Measurements from ENCODE around the gene SKAP1.

SKAP1 gene

GRCh38 chr17:48307255-48307654 is 122.8 kb downstream of the SKAP1 start:
- Histone ChIP-seq H3K36me3 (ENCODE audit: control insufficient read depth in 4 of 4, insufficient read depth in 4 of 4, low read length in 3 of 4) (no peaks in the 10 kb centered on the region), H3K27me3 (replicated peaks in 2 of 5; ENCODE audit: control insufficient read depth in 4 of 5, insufficient read depth in 5 of 5, low read length in 4 of 5) (no peaks in the 10 kb centered on the region), H3K4me1 (ENCODE audit: control extremely low read depth in 1 of 4, control insufficient read depth in 4 of 4, insufficient read depth in 4 of 4, low read length in 3 of 4) (no peaks in the 10 kb centered on the region), H3K9me3 (ENCODE audit: control extremely low read depth in 1 of 5, control insufficient read depth in 4 of 5, insufficient read depth in 2 of 5, low read depth in 1 of 5, low read length in 4 of 5) (no peaks in the 10 kb centered on the region), H3K27ac (ENCODE audit: insufficient read depth in 1 of 2, low read depth in 1 of 2, low read length in 2 of 2, poor library complexity in 1 of 2, severe bottlenecking in 2 of 2) (no peak overlapping the region), H3K4me3 (ENCODE audit: control insufficient read depth in 1 of 7, extremely low read depth in 1 of 7, insufficient read depth in 4 of 7, low read depth in 2 of 7, low read length in 6 of 7) (no peak overlapping the region)
- ChIA-PET POLR2A (no interaction called here), CTCF (interaction anchor here (0.9 to 2.6 kb wide), 16 partner anchors 9 to 285 kb away, joined by 3 to 22 read pairs (median 5); no protein-coding TSS in a partner anchor)
- 96% methylated on average over 4 of the region's 4 CpGs for WGBS (ENCODE audit: insufficient coverage)
- DNase-seq = no peak

GRCh38 chr17:48301002-48301401 is 129.0 kb downstream of the SKAP1 start:
- Histone ChIP-seq H3K27ac (ENCODE audit: insufficient read depth in 1 of 2, low read depth in 1 of 2, low read length in 2 of 2, poor library complexity in 1 of 2, severe bottlenecking in 2 of 2) (no peak overlapping the region), H3K4me1 (ENCODE audit: control extremely low read depth in 1 of 4, control insufficient read depth in 4 of 4, insufficient read depth in 4 of 4, low read length in 3 of 4) (peaks cover 0 to 6% (median 3%) of the 10 kb centered on the region in 4 experiments), H3K27me3 (replicated peaks in 2 of 5; ENCODE audit: control insufficient read depth in 4 of 5, insufficient read depth in 5 of 5, low read length in 4 of 5) (no peaks in the 10 kb centered on the region), H3K9me3 (ENCODE audit: control extremely low read depth in 1 of 5, control insufficient read depth in 4 of 5, insufficient read depth in 2 of 5, low read depth in 1 of 5, low read length in 4 of 5) (no peaks in the 10 kb centered on the region), H3K36me3 (ENCODE audit: control insufficient read depth in 4 of 4, insufficient read depth in 4 of 4, low read length in 3 of 4) (no peaks in the 10 kb centered on the region), H3K4me3 (ENCODE audit: control insufficient read depth in 1 of 7, extremely low read depth in 1 of 7, insufficient read depth in 4 of 7, low read depth in 2 of 7, low read length in 6 of 7) (no peak overlapping the region)
- ChIA-PET CTCF (interaction anchor here (1.3 to 1.4 kb wide), 2 partner anchors 10 to 85 kb away, joined by 3 read pairs; no protein-coding TSS in a partner anchor), POLR2A (no interaction called here)
- no peak for DNase-seq

- peaks cover 4 to 17% (median 11%) of the 10 kb centered on the region in 4 experiments for H3K4me1 ChIP-seq (ENCODE audit: control extremely low read depth in 1 of 4, control insufficient read depth in 4 of 4, insufficient read depth in 4 of 4, low read length in 3 of 4)
- ChIA-PET POLR2A (no interaction called here), CTCF (interaction anchor here (1.0 to 2.7 kb wide), 4 partner anchors 8 to 84 kb away, joined by 3 to 14 read pairs (median 4); no protein-coding TSS in a partner anchor)
- no peak for DNase-seq
- no peaks in the 10 kb centered on the region for H3K9me3 ChIP-seq (ENCODE audit: control extremely low read depth in 1 of 5, control insufficient read depth in 4 of 5, insufficient read depth in 2 of 5, low read depth in 1 of 5, low read length in 4 of 5)
- H3K27ac ChIP-seq (ENCODE audit: insufficient read depth in 1 of 2, low read depth in 1 of 2, low read length in 2 of 2, poor library complexity in 1 of 2, severe bottlenecking in 2 of 2) = no peak overlapping the region
- no peaks in the 10 kb centered on the region for H3K27me3 ChIP-seq (replicated peaks in 2 of 5; ENCODE audit: control insufficient read depth in 4 of 5, insufficient read depth in 5 of 5, low read length in 4 of 5)
- WGBS (ENCODE audit: insufficient coverage) = 100% methylated on average over 1 of the region's 1 CpG
- no peak overlapping the region for H3K4me3 ChIP-seq (ENCODE audit: control insufficient read depth in 1 of 7, extremely low read depth in 1 of 7, insufficient read depth in 4 of 7, low read depth in 2 of 7, low read length in 6 of 7)
- no peaks in the 10 kb centered on the region for H3K36me3 ChIP-seq (ENCODE audit: control insufficient read depth in 4 of 4, insufficient read depth in 4 of 4, low read length in 3 of 4)
These were observed 130.3 kb downstream of the SKAP1 start for GRCh38 chr17:48299760-48300159.

- Histone ChIP-seq H3K9me3 (ENCODE audit: control extremely low read depth in 1 of 5, control insufficient read depth in 4 of 5, insufficient read depth in 2 of 5, low read depth in 1 of 5, low read length in 4 of 5) (no peaks in the 10 kb centered on the region), H3K4me1 (ENCODE audit: control extremely low read depth in 1 of 4, control insufficient read depth in 4 of 4, insufficient read depth in 4 of 4, low read length in 3 of 4) (peaks cover 11 to 23% (median 17%) of the 10 kb centered on the region in 4 experiments), H3K27ac (ENCODE audit: insufficient read depth in 1 of 2, low read depth in 1 of 2, low read length in 2 of 2, poor library complexity in 1 of 2, severe bottlenecking in 2 of 2) (no peak overlapping the region), H3K4me3 (ENCODE audit: control insufficient read depth in 1 of 7, extremely low read depth in 1 of 7, insufficient read depth in 4 of 7, low read depth in 2 of 7, low read length in 6 of 7) (no peak overlapping the region), H3K27me3 (replicated peaks in 2 of 5; ENCODE audit: control insufficient read depth in 4 of 5, insufficient read depth in 5 of 5, low read length in 4 of 5) (no peaks in the 10 kb centered on the region), H3K36me3 (ENCODE audit: control insufficient read depth in 4 of 4, insufficient read depth in 4 of 4, low read length in 3 of 4) (no peaks in the 10 kb centered on the region)
- POLR2A ChIA-PET = no interaction called here
- CTCF ChIA-PET = interaction anchor here (2.7 kb wide), 1 partner anchor 10 kb away, joined by 14 read pairs; no protein-coding TSS in a partner anchor
- 86% methylated on average over 1 of the region's 4 CpGs for WGBS (ENCODE audit: insufficient coverage)
- DNase-seq = no peak
These were observed 132.2 kb downstream of the SKAP1 start for GRCh38 chr17:48297825-48298224.

- H3K4me3 ChIP-seq (ENCODE audit: control insufficient read depth in 1 of 7, extremely low read depth in 1 of 7, insufficient read depth in 4 of 7, low read depth in 2 of 7, low read length in 6 of 7) = no peak overlapping the region
- WGBS (ENCODE audit: insufficient coverage) = 100% methylated on average over 1 of the region's 2 CpGs
- ChIA-PET POLR2A (no interaction called here), CTCF (interaction anchor here (0.6 to 4.3 kb wide), 4 partner anchors 8 to 1800 kb away, joined by 3 to 23 read pairs (median 14); no protein-coding TSS in a partner anchor)
- H3K36me3 ChIP-seq (ENCODE audit: control insufficient read depth in 4 of 4, insufficient read depth in 4 of 4, low read length in 3 of 4) = no peaks in the 10 kb centered on the region
- no peak overlapping the region for H3K27ac ChIP-seq (ENCODE audit: insufficient read depth in 1 of 2, low read depth in 1 of 2, low read length in 2 of 2, poor library complexity in 1 of 2, severe bottlenecking in 2 of 2)
- peaks cover 11 to 23% (median 17%) of the 10 kb centered on the region in 4 experiments for H3K4me1 ChIP-seq (ENCODE audit: control extremely low read depth in 1 of 4, control insufficient read depth in 4 of 4, insufficient read depth in 4 of 4, low read length in 3 of 4)
- DNase-seq = no peak
- H3K27me3 ChIP-seq (replicated peaks in 2 of 5; ENCODE audit: control insufficient read depth in 4 of 5, insufficient read depth in 5 of 5, low read length in 4 of 5) = no peaks in the 10 kb centered on the region
- H3K9me3 ChIP-seq (ENCODE audit: control extremely low read depth in 1 of 5, control insufficient read depth in 4 of 5, insufficient read depth in 2 of 5, low read depth in 1 of 5, low read length in 4 of 5) = no peaks in the 10 kb centered on the region
These were observed 133.6 kb downstream of the SKAP1 start for GRCh38 chr17:48296453-48296852.

- Histone ChIP-seq H3K36me3 (ENCODE audit: control insufficient read depth in 4 of 4, insufficient read depth in 4 of 4, low read length in 3 of 4) (no peaks in the 10 kb centered on the region), H3K27ac (ENCODE audit: insufficient read depth in 1 of 2, low read depth in 1 of 2, low read length in 2 of 2, poor library complexity in 1 of 2, severe bottlenecking in 2 of 2) (peak overlapping the region; percentile 73 to 80), H3K27me3 (replicated peaks in 2 of 5; ENCODE audit: control insufficient read depth in 4 of 5, insufficient read depth in 5 of 5, low read length in 4 of 5) (no peaks in the 10 kb centered on the region), H3K9me3 (ENCODE audit: control extremely low read depth in 1 of 5, control insufficient read depth in 4 of 5, insufficient read depth in 2 of 5, low read depth in 1 of 5, low read length in 4 of 5) (no peaks in the 10 kb centered on the region), H3K4me1 (ENCODE audit: control extremely low read depth in 1 of 4, control insufficient read depth in 4 of 4, insufficient read depth in 4 of 4, low read length in 3 of 4) (peaks cover 11 to 23% (median 17%) of the 10 kb centered on the region in 4 experiments), H3K4me3 (ENCODE audit: control insufficient read depth in 1 of 7, extremely low read depth in 1 of 7, insufficient read depth in 4 of 7, low read depth in 2 of 7, low read length in 6 of 7) (peak overlapping the region in 6 of 7 experiments; percentile 32 to 75 (median 60))
- 50% methylated on average over 2 of the region's 7 CpGs for WGBS (ENCODE audit: insufficient coverage)
- ChIA-PET POLR2A (interaction anchor here (0.6 to 0.7 kb wide), 3 partner anchors 198 to 583 kb away, joined by 3 to 5 read pairs (median 3); no protein-coding TSS in a partner anchor), CTCF (interaction anchor here (0.8 to 4.3 kb wide), 7 partner anchors 9 to 63 kb away, joined by 3 to 23 read pairs (median 4); no protein-coding TSS in a partner anchor)
- peak; percentile 63 to 89 (median 85) for DNase-seq
These were observed 134.4 kb downstream of the SKAP1 start for GRCh38 chr17:48295362-48296288.
